Activated naive CD8-positive, alpha-beta T cell (primary cell): ENCODE data around the gene INKA2.

Experiments used
- H3K27ac Mint-ChIP-seq: one replicate; pipeline ENCODE4 v1.8.0; 2021; ENCODE audit warnings: mixed read lengths
- H3K27me3 Mint-ChIP-seq: one replicate; pipeline ENCODE4 v1.8.0; 2021; ENCODE audit warnings: mixed read lengths
- H3K36me3 Mint-ChIP-seq: one replicate; pipeline ENCODE4 v1.8.0; 2021; ENCODE audit warnings: mixed read lengths
- H3K4me1 Mint-ChIP-seq: one replicate; pipeline ENCODE4 v1.8.0; 2021; ENCODE audit warnings: low read depth, mixed read lengths
- H3K4me3 Mint-ChIP-seq: one replicate; pipeline ENCODE4 v1.8.0; 2021; ENCODE audit warnings: mild to moderate bottlenecking, mixed read lengths
- H3K9me3 Mint-ChIP-seq: one replicate; pipeline ENCODE4 v1.8.0; 2021; ENCODE audit warnings: low read depth, mixed read lengths

The INKA2 gene

GRCh38 chr1:111761717-111762116 lies 22.5 kb upstream of the INKA2 start:
- Mint-ChIP-seq H3K27ac (no peak overlapping the region), H3K4me1 (peaks cover 27% of the 10 kb centered on the region), H3K4me3 (no peak overlapping the region)

DNA sequence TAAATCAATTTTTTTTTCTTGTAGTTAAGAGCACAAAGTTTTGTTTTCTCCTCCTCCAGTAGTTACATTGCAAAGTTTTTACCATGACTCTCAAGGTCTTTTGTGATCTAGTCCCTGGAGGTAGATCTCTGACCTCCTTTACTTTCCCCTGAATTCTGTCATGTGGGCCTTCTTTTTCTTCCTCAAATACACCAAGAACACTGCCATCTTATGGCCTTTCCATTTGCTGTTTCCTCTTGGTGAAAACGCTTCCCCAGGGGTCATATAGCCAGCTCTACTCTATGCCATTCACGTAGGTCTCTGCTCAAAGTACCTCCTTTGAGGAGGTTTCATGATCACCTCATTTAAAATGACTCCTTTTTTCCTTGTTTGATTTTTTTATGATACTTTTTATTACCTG lies 19.2 kb upstream of the INKA2 start:
- H3K27ac Mint-ChIP-seq, result peak overlapping the region; percentile 50
- no peaks in the 10 kb centered on the region for H3K9me3 Mint-ChIP-seq
- H3K27me3 Mint-ChIP-seq, result no peaks in the 10 kb centered on the region
- peak overlapping the region; percentile 69 for H3K4me3 Mint-ChIP-seq
- H3K36me3 Mint-ChIP-seq, result peaks cover 12% of the 10 kb centered on the region
- H3K4me1 Mint-ChIP-seq, result peaks cover 43% of the 10 kb centered on the region

More at GRCh38 chr1:111761717-111762116, 22.5 kb upstream of the INKA2 start:
- peaks cover 15% of the 10 kb centered on the region for H3K36me3 Mint-ChIP-seq
- no peaks in the 10 kb centered on the region for H3K27me3 Mint-ChIP-seq
- no peaks in the 10 kb centered on the region for H3K9me3 Mint-ChIP-seq

GRCh38 chr1:111756124-111756513 lies 16.9 kb upstream of the INKA2 start:
- Mint-ChIP-seq H3K4me1 (peaks cover 43% of the 10 kb centered on the region), H3K4me3 (peak overlapping the region; percentile 95), H3K27me3 (no peaks in the 10 kb centered on the region), H3K36me3 (peaks cover 11% of the 10 kb centered on the region), H3K9me3 (no peaks in the 10 kb centered on the region), H3K27ac (peak overlapping the region; percentile 98)

DNA sequence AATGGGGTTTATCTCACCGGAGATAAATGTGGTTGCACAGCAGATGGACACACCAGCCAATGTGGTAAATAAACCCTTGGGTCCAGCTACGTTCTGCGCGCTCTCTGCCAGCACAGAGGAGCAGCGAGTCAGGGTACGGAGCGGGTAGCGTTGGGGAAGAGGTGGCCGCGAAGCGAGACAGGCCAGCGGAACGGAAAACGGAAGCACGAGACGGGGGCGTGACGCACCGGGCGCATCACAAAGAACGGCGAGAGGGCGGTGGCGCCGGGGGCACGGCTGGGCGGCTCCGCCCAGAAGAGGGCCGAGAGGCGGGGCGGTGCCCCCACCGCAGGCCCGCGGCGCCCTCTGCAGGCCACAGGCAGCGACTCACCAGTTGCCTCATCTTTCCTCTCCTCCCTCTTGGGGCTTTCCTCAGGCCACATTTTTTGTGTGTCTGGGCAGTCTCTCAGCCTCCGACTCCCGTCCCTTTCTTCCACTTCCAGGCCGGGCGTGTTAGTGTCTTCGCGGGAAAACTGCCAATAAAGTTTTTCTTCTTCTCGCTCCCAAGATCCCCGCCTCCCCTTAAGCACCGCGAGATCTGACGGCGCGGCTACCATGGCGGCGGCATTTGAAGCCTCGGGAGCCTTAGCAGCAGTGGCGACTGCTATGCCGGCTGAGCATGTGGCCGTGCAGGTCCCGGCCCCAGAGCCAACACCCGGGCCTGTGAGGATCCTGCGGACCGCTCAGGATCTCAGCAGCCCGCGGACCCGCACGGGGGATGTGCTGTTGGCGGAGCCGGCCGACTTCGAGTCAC lies 16.3 kb upstream of the INKA2 start, which contains the start of gene DDX20:
Gene DDX20 (plus strand): TSS at position 571 of the 793 bp plus-strand sequence. CDS start 24 bp downstream, at position 595.
- H3K36me3 Mint-ChIP-seq, result peaks cover 6% of the 10 kb centered on the region
- H3K27ac Mint-ChIP-seq, result peak within 1 kb of the TSS; percentile 98

GRCh38 chr1:111754984-111755330 lies 15.8 kb upstream of the INKA2 start:
- Mint-ChIP-seq H3K36me3 (peaks cover 6% of the 10 kb centered on the region), H3K4me3 (peak overlapping the region; percentile 95), H3K4me1 (peaks cover 38% of the 10 kb centered on the region), H3K27ac (peak overlapping the region; percentile 95), H3K27me3 (no peaks in the 10 kb centered on the region), H3K9me3 (no peaks in the 10 kb centered on the region)

More for the DNA sequence above, 16.3 kb upstream of the INKA2 start, which contains the start of gene DDX20:
- H3K4me1 Mint-ChIP-seq, result peaks cover 40% of the 10 kb centered on the region
- no peaks in the 10 kb centered on the region for H3K27me3 Mint-ChIP-seq
- H3K9me3 Mint-ChIP-seq, result no peaks in the 10 kb centered on the region
- peak within 1 kb of the TSS; percentile 95 for H3K4me3 Mint-ChIP-seq

- H3K4me3 Mint-ChIP-seq, result no peak overlapping the region
- no peak overlapping the region for H3K27ac Mint-ChIP-seq
- H3K36me3 Mint-ChIP-seq, result no peaks in the 10 kb centered on the region
- no peaks in the 10 kb centered on the region for H3K9me3 Mint-ChIP-seq
- no peaks in the 10 kb centered on the region for H3K27me3 Mint-ChIP-seq
- peaks cover 19% of the 10 kb centered on the region for H3K4me1 Mint-ChIP-seq
Observed at GRCh38 chr1:111751906-111752575, 12.8 kb upstream of the INKA2 start.

DNA sequence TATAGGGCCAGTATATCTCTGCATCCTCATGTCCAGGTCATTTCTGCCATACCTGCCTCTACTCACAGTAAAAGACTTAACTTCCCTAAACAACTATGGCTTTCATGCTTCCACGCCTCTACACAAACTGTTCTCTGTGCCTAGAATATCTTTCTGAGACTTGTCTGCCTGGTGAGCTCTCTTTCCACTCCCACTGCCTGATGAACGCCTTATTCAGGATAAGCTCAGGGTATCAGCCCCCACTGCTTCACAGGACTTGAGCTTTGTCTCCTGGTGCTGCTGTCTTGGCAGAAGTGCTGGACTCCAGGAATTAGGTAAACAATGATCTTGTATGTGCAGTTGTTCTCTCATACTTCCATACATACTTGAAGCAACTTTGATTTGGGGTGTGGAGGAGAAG lies 11.7 kb upstream of the INKA2 start:
- no peaks in the 10 kb centered on the region for H3K27me3 Mint-ChIP-seq
- H3K36me3 Mint-ChIP-seq, result no peaks in the 10 kb centered on the region
- no peak overlapping the region for H3K4me3 Mint-ChIP-seq
- H3K9me3 Mint-ChIP-seq, result no peaks in the 10 kb centered on the region
- no peak overlapping the region for H3K27ac Mint-ChIP-seq
- H3K4me1 Mint-ChIP-seq, result peaks cover 12% of the 10 kb centered on the region

- Mint-ChIP-seq H3K4me1 (peaks cover 5% of the 10 kb centered on the region), H3K4me3 (no peak overlapping the region), H3K36me3 (no peaks in the 10 kb centered on the region), H3K27me3 (no peaks in the 10 kb centered on the region), H3K9me3 (no peaks in the 10 kb centered on the region), H3K27ac (no peak overlapping the region)
Observed at GRCh38 chr1:111749628-111750027, 10.4 kb upstream of the INKA2 start.

DNA sequence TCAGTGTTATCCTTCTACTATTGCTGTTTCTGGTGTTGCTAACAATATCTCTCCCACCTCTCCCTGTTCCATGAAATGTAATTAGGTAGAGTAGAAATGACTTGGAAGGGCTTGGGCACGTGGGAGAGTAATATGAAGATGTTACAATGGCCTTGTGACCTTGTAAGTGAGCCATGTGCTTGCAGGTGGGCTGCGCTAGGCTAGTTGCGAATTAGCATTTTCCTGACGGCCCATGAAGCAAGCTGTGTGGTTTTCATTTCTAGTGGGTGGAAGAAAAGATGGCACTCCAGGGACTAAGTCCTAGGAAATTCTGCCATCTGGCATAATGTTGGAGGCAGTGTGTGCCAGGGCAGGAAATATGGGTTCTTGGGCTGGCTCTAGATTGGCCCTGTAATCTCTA lies 8.8 kb upstream of the INKA2 start:
- Mint-ChIP-seq H3K4me1 (no peaks in the 10 kb centered on the region), H3K4me3 (no peak overlapping the region), H3K9me3 (no peaks in the 10 kb centered on the region), H3K27ac (no peak overlapping the region), H3K27me3 (no peaks in the 10 kb centered on the region), H3K36me3 (no peaks in the 10 kb centered on the region)

- Mint-ChIP-seq H3K27me3 (no peaks in the 10 kb centered on the region), H3K4me3 (no peak overlapping the region), H3K4me1 (no peaks in the 10 kb centered on the region), H3K36me3 (no peaks in the 10 kb centered on the region), H3K27ac (no peak overlapping the region), H3K9me3 (no peaks in the 10 kb centered on the region)
Observed at GRCh38 chr1:111747282-111747734, 8.1 kb upstream of the INKA2 start.

DNA sequence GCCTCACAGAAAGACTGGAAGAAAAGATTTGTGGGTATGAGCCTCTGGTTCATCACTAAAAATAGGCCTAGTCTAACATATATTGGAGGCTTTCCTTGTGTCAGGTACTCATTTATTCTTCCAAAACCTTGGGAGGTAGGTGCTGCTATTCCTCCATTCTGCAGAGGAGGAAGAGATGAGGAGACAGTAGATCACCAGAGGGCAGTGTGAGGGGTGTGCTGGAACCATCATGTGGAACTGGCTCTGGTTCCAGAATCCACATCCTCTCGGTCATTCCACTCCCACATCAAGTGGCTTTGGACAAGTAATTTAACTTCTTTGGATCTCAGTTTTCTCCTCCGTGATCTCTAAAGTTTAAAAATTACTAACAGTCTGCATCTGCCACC lies 7.4 kb upstream of the INKA2 start:
- no peak overlapping the region for H3K4me3 Mint-ChIP-seq
- H3K36me3 Mint-ChIP-seq, result no peaks in the 10 kb centered on the region
- H3K4me1 Mint-ChIP-seq, result no peaks in the 10 kb centered on the region
- H3K9me3 Mint-ChIP-seq, result no peaks in the 10 kb centered on the region
- no peak overlapping the region for H3K27ac Mint-ChIP-seq
- H3K27me3 Mint-ChIP-seq, result no peaks in the 10 kb centered on the region

DNA sequence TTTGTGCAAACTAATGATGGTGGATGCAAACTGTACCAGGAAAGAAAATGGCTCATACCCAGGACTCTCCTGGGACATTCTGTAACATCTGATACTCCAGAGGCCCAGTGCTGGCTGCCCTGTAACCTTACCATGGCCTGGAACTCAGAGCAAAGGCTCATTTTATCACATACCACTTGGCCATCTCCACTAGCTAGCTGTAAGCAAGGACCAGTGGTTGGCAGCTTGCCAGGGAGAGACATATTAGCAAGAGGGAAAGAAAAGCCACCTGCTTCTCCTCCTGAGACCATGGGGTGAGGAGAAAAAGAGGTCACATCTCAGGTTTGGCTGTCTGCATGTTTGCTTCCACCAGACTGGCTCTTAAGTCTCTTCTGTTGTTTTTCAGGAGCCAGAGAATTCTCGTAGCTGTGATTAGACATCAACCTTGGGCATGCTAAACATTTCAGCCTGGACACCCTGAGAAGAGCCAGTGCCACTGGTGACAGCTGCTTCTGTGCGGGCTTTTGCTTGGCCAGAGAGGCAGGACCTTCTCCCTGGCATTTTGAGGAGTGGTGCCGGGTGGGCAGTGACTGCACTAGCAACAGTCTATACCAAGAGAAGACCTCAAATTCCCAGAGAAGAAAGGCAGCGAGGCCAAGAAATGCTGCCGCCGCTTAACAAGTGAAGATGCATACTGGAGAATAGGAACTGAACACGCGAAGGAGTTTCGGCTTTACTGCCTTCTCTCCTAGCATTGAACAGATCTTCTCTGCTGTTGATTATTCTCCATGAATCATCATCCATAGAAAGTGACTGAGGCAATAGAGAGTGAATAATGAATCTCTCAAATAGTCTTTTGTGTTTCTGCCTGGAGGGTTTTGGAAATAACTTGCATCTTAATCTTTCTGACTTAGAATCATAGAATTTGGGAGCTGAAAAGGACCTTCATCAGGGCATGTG lies 6.7 kb upstream of the INKA2 start:
- H3K9me3 Mint-ChIP-seq, result no peaks in the 10 kb centered on the region
- no peaks in the 10 kb centered on the region for H3K4me1 Mint-ChIP-seq
- no peak overlapping the region for H3K27ac Mint-ChIP-seq
- no peaks in the 10 kb centered on the region for H3K36me3 Mint-ChIP-seq
- H3K4me3 Mint-ChIP-seq, result no peak overlapping the region
- no peaks in the 10 kb centered on the region for H3K27me3 Mint-ChIP-seq

- peaks cover 6% of the 10 kb centered on the region for H3K27me3 Mint-ChIP-seq
- H3K27ac Mint-ChIP-seq, result no peak overlapping the region
- H3K4me1 Mint-ChIP-seq, result peaks cover 6% of the 10 kb centered on the region
- H3K4me3 Mint-ChIP-seq, result no peak overlapping the region
- H3K36me3 Mint-ChIP-seq, result no peaks in the 10 kb centered on the region
- H3K9me3 Mint-ChIP-seq, result no peaks in the 10 kb centered on the region
Observed at GRCh38 chr1:111743679-111744101, 4.5 kb upstream of the INKA2 start.

DNA sequence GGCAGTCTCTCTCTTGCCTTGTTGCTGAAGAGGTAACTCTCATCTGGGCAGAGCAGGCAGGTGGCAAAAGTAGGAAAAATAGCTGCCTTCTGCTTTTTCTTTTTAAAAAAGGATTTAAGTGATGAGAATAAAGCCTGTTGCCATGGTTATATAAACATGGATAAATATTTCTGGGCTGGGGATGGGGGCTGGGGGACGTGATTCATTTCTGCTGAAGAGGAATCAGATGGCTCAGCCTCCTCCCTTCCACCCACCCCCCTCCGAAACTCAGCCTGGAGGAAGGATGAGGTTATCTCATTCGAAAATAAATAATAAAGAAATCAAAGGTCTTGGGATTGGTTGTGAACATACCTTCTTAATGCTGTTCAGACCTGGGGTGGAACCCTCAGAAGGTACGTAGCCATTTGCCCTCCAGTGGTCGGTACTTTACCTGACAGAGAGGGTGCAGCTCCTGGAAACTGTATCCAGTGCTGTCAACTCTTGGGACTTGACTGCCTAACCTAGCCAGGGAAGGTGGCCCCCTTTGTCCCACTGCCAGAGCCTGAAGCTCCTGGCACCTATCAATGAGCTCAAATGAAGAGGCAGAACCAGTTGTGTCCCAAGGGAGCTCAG lies 3.8 kb upstream of the INKA2 start:
- Mint-ChIP-seq H3K27ac (no peak overlapping the region), H3K9me3 (no peaks in the 10 kb centered on the region), H3K27me3 (peaks cover 6% of the 10 kb centered on the region), H3K4me1 (peaks cover 8% of the 10 kb centered on the region), H3K36me3 (no peaks in the 10 kb centered on the region), H3K4me3 (no peak overlapping the region)
